Tibial nerve (tissue), 4 donors: ENCODE results near the gene PABPN1L. TPM values are rescaled to one million over a fixed set of nuclear protein-coding genes. Genes with fewer than 3 reads are reported as not detected.

ENCODE experiments used
- DNase-seq, 2 donors: peaks; one replicate each; pipeline ENCODE4 v3.0.0-alpha.2; 2019; ENCODE audit warnings: low spot score in 2 of 2
- H3K27ac ChIP-seq, 4 donors: fragments of 200-600 bp; sonication (generic) in 3 of 4; one replicate each; pipeline ENCODE4 v1.5.1; 2017 to 2019; ENCODE audit warnings: mild to moderate bottlenecking in 1 of 4
- H3K27me3 ChIP-seq, 2 donors: fragments of 200-600 bp; sonication (generic) in 1 of 2; one replicate each; pipeline versions ENCODE4 v1.5.1 to v1.6.0; 2017 to 2019
- H3K36me3 ChIP-seq, 3 donors: fragments of 200-600 bp; sonication (generic); one replicate each; pipeline ENCODE4 v1.5.1; 2018 to 2019
- H3K4me1 ChIP-seq, 4 donors: fragments of 200-600 bp; sonication (generic) in 3 of 4; one replicate each; pipeline ENCODE4 v1.5.1; 2017 to 2019
- H3K4me3 ChIP-seq, 4 donors: fragments of 200-600 bp; sonication (generic) in 3 of 4; one replicate each; pipeline ENCODE4 v1.5.1; 2017 to 2019; ENCODE audit warnings: mild to moderate bottlenecking in 1 of 4, moderate library complexity in 1 of 4
- H3K9me3 ChIP-seq, 4 donors: fragments of 200-600 bp; sonication (generic) in 3 of 4; one replicate each; pipeline ENCODE4 v1.5.1; 2017 to 2019
- CTCF ChIP-seq, 5 experiments: fragments of 200-600 bp in 3 of 5; fragments of 450-650 bp in 2 of 5; sonication (generic) in 3 of 5; IDR thresholded peaks; one replicate each; pipeline ENCODE4 v1.5.1; 2016 to 2019; ENCODE audit warnings: antibody characterized with exemption in 5 of 5, mild to moderate bottlenecking in 3 of 5, moderate library complexity in 2 of 5
- EP300 ChIP-seq, 2 donors: sonication (generic); formaldehyde crosslinking; IDR thresholded peaks; one replicate each; pipeline ENCODE4 v1.6.1; 2017; ENCODE audit warnings: antibody characterized with exemption in 2 of 2, mild to moderate bottlenecking in 1 of 2
- POLR2A ChIP-seq, 2 donors: fragments of 450-650 bp; IDR thresholded peaks; one replicate each; pipeline ENCODE4 v1.6.1; 2017; ENCODE audit warnings: antibody characterized with exemption in 2 of 2, mild to moderate bottlenecking in 2 of 2, moderate library complexity in 2 of 2
- whole genome bisulfite sequencing, 2 donors: methylation state at CpG; one replicate each; pipeline ENCODE4 v1.1.5; 2018; 5-methylcytosine and 5-hydroxymethylcytosine counted together
- total RNA-seq, 4 donors: library from RNA; depleted of rRNA; stranded (reverse); fragments of >200 nt; gene quantifications; one replicate each; pipeline ENCODE4 v1.1.0, GENCODE V29; 2016

Gene PABPN1L
- total RNA-seq, 4 donors from 2014 or later = not detected

- H3K27ac ChIP-seq = no peak overlapping the region
- no peak for DNase-seq
- no peaks in the 10 kb centered on the region for H3K9me3 ChIP-seq
- TF ChIP-seq CTCF (IDR thresholded peaks at IDR 0.05) = no peak
- TF ChIP-seq POLR2A (IDR thresholded peaks at IDR 0.05) = no peak
- TF ChIP-seq EP300 (IDR thresholded peaks at IDR 0.05) = no peak
- WGBS, 2 donors = 84 to 88% methylated on average over 7 to 13 of the region's 16 CpGs
- no peaks in the 10 kb centered on the region for H3K4me1 ChIP-seq
- no peak overlapping the region for H3K4me3 ChIP-seq
- no peaks in the 10 kb centered on the region for H3K27me3 ChIP-seq
- H3K36me3 ChIP-seq = peaks cover 0 to 70% (median 6%) of the 10 kb centered on the region in 3 donors
These were observed 47.3 kb downstream of the PABPN1L start for GRCh38 chr16:88819126-88819525.

GRCh38 chr16:88818575-88818874 lies 47.9 kb downstream of the PABPN1L start:
- no peak for DNase-seq
- H3K27ac ChIP-seq = no peak overlapping the region
- H3K9me3 ChIP-seq = no peaks in the 10 kb centered on the region
- no peak overlapping the region for H3K4me3 ChIP-seq
- no peaks in the 10 kb centered on the region for H3K4me1 ChIP-seq
- H3K36me3 ChIP-seq = peaks cover 0 to 64% (median 6%) of the 10 kb centered on the region in 3 donors
- no peaks in the 10 kb centered on the region for H3K27me3 ChIP-seq
- TF ChIP-seq CTCF (IDR thresholded peaks at IDR 0.05) = no peak
- no peak for TF ChIP-seq EP300 (IDR thresholded peaks at IDR 0.05)
- TF ChIP-seq POLR2A (IDR thresholded peaks at IDR 0.05) = no peak
- WGBS, 2 donors = 88% methylated on average over 18 of the region's 18 CpGs

GRCh38 chr16:88817785-88818574 lies 48.5 kb downstream of the PABPN1L start:
- H3K27me3 ChIP-seq = no peaks in the 10 kb centered on the region
- no peak for DNase-seq
- 52 to 78% methylated on average over 12 to 33 of the region's 40 CpGs for WGBS, 2 donors
- H3K9me3 ChIP-seq = no peaks in the 10 kb centered on the region
- H3K4me1 ChIP-seq = peaks cover 0 to 5% (median 3%) of the 10 kb centered on the region in 4 donors
- H3K36me3 ChIP-seq = peaks cover 0 to 59% (median 6%) of the 10 kb centered on the region in 3 donors
- H3K4me3 ChIP-seq = no peak overlapping the region
- no peak for TF ChIP-seq CTCF (IDR thresholded peaks at IDR 0.05)
- no peak for TF ChIP-seq EP300 (IDR thresholded peaks at IDR 0.05)
- no peak for TF ChIP-seq POLR2A (IDR thresholded peaks at IDR 0.05)
- no peak overlapping the region for H3K27ac ChIP-seq

- WGBS, 2 donors = 83 to 89% methylated on average over 20 to 22 of the region's 41 CpGs
- TF ChIP-seq CTCF (IDR thresholded peaks at IDR 0.05) = no peak
- TF ChIP-seq EP300 (IDR thresholded peaks at IDR 0.05) = no peak
- TF ChIP-seq POLR2A (IDR thresholded peaks at IDR 0.05) = no peak
These were observed 49.5 kb downstream of the PABPN1L start for GRCh38 chr16:88816736-88817535.

More at GRCh38 chr16:88816736-88817535, 49.5 kb downstream of the PABPN1L start:
- peaks cover 0 to 48% (median 0%) of the 10 kb centered on the region in 3 donors for H3K36me3 ChIP-seq
- peaks cover 0 to 16% (median 12%) of the 10 kb centered on the region in 4 donors for H3K4me1 ChIP-seq
- no peak for DNase-seq
- no peak overlapping the region for H3K27ac ChIP-seq
- H3K27me3 ChIP-seq = no peaks in the 10 kb centered on the region
- H3K4me3 ChIP-seq = no peak overlapping the region
- no peaks in the 10 kb centered on the region for H3K9me3 ChIP-seq
